Breast epithelium (tissue), 4 donors: Measurements from ENCODE around the gene HUNK. TPM values are rescaled to one million over a fixed set of nuclear protein-coding genes. Genes with fewer than 3 reads are reported as not detected.

Experiments
- DNase-seq, 2 donors: peaks; one replicate each; pipeline ENCODE4 v3.0.0-alpha.2; 2019; ENCODE audit warnings: low spot score in 2 of 2
- H3K27ac ChIP-seq, 2 donors: fragments of 200-600 bp; sonication (generic) in 1 of 2; one replicate each; pipeline ENCODE4 v1.5.1; 2016 to 2019; ENCODE audit warnings: mild to moderate bottlenecking in 1 of 2
- H3K27me3 ChIP-seq, 2 donors: fragments of 200-600 bp; sonication (generic) in 1 of 2; one replicate each; pipeline versions ENCODE4 v1.5.1 to v1.6.0; 2017 to 2019; ENCODE audit warnings: control low read depth in 1 of 2, mild to moderate bottlenecking in 1 of 2
- H3K36me3 ChIP-seq: fragments of 200-600 bp; one replicate; pipeline ENCODE4 v1.5.1; 2019
- H3K4me1 ChIP-seq, 2 donors: fragments of 200-600 bp; sonication (generic); one replicate each; pipeline ENCODE4 v1.5.1; 2016 to 2019; ENCODE audit warnings: control low read depth in 1 of 2
- H3K4me3 ChIP-seq, 3 donors: fragments of 200-600 bp; sonication (generic); 1 replicate in 2 of 3; 2 replicates in 1 of 3; pipeline ENCODE4 v1.5.1; 2016 to 2019; ENCODE audit warnings: mild to moderate bottlenecking in 3 of 3, moderate library complexity in 2 of 3
- H3K9me3 ChIP-seq, 2 donors: fragments of 200-600 bp; sonication (generic) in 1 of 2; one replicate each; pipeline ENCODE4 v1.5.1; 2016 to 2019; ENCODE audit warnings: control low read depth in 1 of 2
- CTCF ChIP-seq, 3 donors: fragments of 450-650 bp; IDR thresholded peaks; one replicate each; pipeline ENCODE4 v1.5.1; 2016 to 2017; ENCODE audit warnings: antibody characterized with exemption in 3 of 3, mild to moderate bottlenecking in 3 of 3, moderate library complexity in 3 of 3
- POLR2A ChIP-seq: fragments of 450-650 bp; IDR thresholded peaks from one replicate; pipeline ENCODE4 v1.6.1; 2016; ENCODE audit warnings: antibody characterized with exemption, mild to moderate bottlenecking, moderate library complexity
- POLR2AphosphoS5 ChIP-seq, 3 donors: sonication (generic); formaldehyde crosslinking; IDR thresholded peaks; one replicate each; pipeline ENCODE4 v1.6.1; 2017; ENCODE audit warnings: antibody characterized with exemption in 3 of 3
- intact Hi-C: fragments of 100-400 bp; cut with DNase I; formaldehyde crosslinking; loops from one replicate; pipeline ENCODE4 v1.15.1; 2023; ENCODE audit warnings: low total_unique reads
- total RNA-seq, 3 donors: library from RNA; depleted of rRNA; stranded (reverse); fragments of >200 nt; gene quantifications; one replicate each; pipeline ENCODE4 v1.1.0, GENCODE V29; 2016

Gene HUNK
- total RNA-seq, 3 donors from 2014 or later = 0.32 to 2.0 (median 1.3) TPM

GRCh38 chr21:31911138-31911907, 38.5 kb downstream of the HUNK start:
- TF ChIP-seq POLR2A (no peak), POLR2AphosphoS5 (IDR thresholded peaks at IDR 0.05) (no peak), CTCF (IDR thresholded peaks at IDR 0.05) (no peak)
- H3K4me1 ChIP-seq = peaks cover 0 to 9% of the 10 kb centered on the region in 2 donors
- intact Hi-C loops = no loop called here
- no peak overlapping the region for H3K27ac ChIP-seq
- H3K27me3 ChIP-seq = no peaks in the 10 kb centered on the region
- no peaks in the 10 kb centered on the region for H3K9me3 ChIP-seq
- H3K36me3 ChIP-seq = no peaks in the 10 kb centered on the region
- no peak overlapping the region for H3K4me3 ChIP-seq
- no peak for DNase-seq

GRCh38 chr21:31912501-31912900, 39.7 kb downstream of the HUNK start:
- peaks cover 0 to 9% of the 10 kb centered on the region in 2 donors for H3K4me1 ChIP-seq
- H3K27me3 ChIP-seq = no peaks in the 10 kb centered on the region
- H3K4me3 ChIP-seq = no peak overlapping the region
- intact Hi-C loops = no loop called here
- no peak for TF ChIP-seq POLR2AphosphoS5 (IDR thresholded peaks at IDR 0.05)
- no peaks in the 10 kb centered on the region for H3K36me3 ChIP-seq
- H3K27ac ChIP-seq = no peak overlapping the region
- no peaks in the 10 kb centered on the region for H3K9me3 ChIP-seq
- no peak for DNase-seq

GRCh38 chr21:31913182-31913608, 40.4 kb downstream of the HUNK start:
- no peak overlapping the region for H3K4me3 ChIP-seq

GRCh38 chr21:31914472-31914871, 41.7 kb downstream of the HUNK start:
- intact Hi-C loops = no loop called here
- TF ChIP-seq CTCF (IDR thresholded peaks at IDR 0.05) (no peak), POLR2A (no peak), POLR2AphosphoS5 (IDR thresholded peaks at IDR 0.05) (no peak)
- Histone ChIP-seq H3K27ac (no peak overlapping the region), H3K9me3 (no peaks in the 10 kb centered on the region), H3K36me3 (no peaks in the 10 kb centered on the region), H3K4me1 (peaks cover 0 to 3% of the 10 kb centered on the region in 2 donors), H3K4me3 (no peak overlapping the region), H3K27me3 (no peaks in the 10 kb centered on the region)
- DNase-seq = no peak

More at GRCh38 chr21:31913182-31913608, 40.4 kb downstream of the HUNK start:
- intact Hi-C loops = no loop called here
- H3K4me1 ChIP-seq = peaks cover 0 to 9% of the 10 kb centered on the region in 2 donors
- no peak overlapping the region for H3K27ac ChIP-seq
- H3K36me3 ChIP-seq = no peaks in the 10 kb centered on the region
- no peak for TF ChIP-seq POLR2A
- no peak for TF ChIP-seq POLR2AphosphoS5 (IDR thresholded peaks at IDR 0.05)
- TF ChIP-seq CTCF (IDR thresholded peaks at IDR 0.05) = no peak
- DNase-seq = no peak
- H3K27me3 ChIP-seq = no peaks in the 10 kb centered on the region
- no peaks in the 10 kb centered on the region for H3K9me3 ChIP-seq

- no peak for TF ChIP-seq POLR2A
- no peak for TF ChIP-seq CTCF (IDR thresholded peaks at IDR 0.05)
- no peak for TF ChIP-seq POLR2AphosphoS5 (IDR thresholded peaks at IDR 0.05)
- intact Hi-C loops = no loop called here
- H3K27ac ChIP-seq = no peak overlapping the region
- H3K9me3 ChIP-seq = no peaks in the 10 kb centered on the region
- no peak for DNase-seq
- H3K4me3 ChIP-seq = no peak overlapping the region
- H3K4me1 ChIP-seq = no peaks in the 10 kb centered on the region
- H3K36me3 ChIP-seq = no peaks in the 10 kb centered on the region
- no peaks in the 10 kb centered on the region for H3K27me3 ChIP-seq
Observed at GRCh38 chr21:31915566-31915965, 42.7 kb downstream of the HUNK start.
